Measurements from ENCODE around the gene ANKDD1A. TPM values are rescaled to one million over a fixed set of nuclear protein-coding genes. Genes with fewer than 3 reads are reported as not detected.

ANKDD1A gene
- total RNA-seq, 1 experiment from 2014 or later, result 6.1 TPM

DNA sequence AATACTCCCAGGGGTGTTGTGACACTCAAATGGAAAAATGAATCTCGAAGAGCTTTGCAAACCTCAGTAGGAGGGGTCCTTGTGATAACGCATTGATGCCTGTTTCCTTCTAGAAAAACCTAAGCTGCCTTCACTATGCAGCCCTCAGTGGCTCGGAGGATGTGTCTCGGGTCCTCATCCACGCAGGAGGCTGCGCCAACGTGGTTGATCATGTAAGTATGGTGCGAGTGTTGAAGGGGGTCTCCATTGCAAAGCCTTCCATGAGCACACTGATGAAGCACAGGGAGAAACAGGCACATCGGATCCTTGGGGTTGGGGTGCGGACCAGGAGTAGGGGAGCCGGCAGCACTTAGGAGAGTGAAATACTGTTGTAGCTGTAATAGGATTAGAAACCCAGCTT lies 22.3 kb downstream of the ANKDD1A start (continued):
- TF ChIP-seq, protein P1, sequence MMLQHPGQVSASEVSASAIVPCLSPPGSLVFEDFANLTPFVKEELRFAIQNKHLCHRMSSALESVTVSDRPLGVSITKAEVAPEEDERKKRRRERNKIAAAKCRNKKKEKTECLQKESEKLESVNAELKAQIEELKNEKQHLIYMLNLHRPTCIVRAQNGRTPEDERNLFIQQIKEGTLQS (CRISPR knock-in tag; conservative IDR thresholded peaks at IDR 0.05), result no peak
- TF ChIP-seq EMX1 (CRISPR knock-in tag; IDR thresholded peaks at IDR 0.05) (no peak), JAZF1 (CRISPR knock-in tag; IDR thresholded peaks at IDR 0.05) (no peak)
- TF ChIP-seq, protein P2, sequence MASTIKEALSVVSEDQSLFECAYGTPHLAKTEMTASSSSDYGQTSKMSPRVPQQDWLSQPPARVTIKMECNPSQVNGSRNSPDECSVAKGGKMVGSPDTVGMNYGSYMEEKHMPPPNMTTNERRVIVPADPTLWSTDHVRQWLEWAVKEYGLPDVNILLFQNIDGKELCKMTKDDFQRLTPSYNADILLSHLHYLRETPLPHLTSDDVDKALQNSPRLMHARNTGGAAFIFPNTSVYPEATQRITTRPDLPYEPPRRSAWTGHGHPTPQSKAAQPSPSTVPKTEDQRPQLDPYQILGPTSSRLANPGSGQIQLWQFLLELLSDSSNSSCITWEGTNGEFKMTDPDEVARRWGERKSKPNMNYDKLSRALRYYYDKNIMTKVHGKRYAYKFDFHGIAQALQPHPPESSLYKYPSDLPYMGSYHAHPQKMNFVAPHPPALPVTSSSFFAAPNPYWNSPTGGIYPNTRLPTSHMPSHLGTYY (CRISPR knock-in tag; IDR thresholded peaks at IDR 0.05), result no peak
- TF ChIP-seq, protein P3, sequence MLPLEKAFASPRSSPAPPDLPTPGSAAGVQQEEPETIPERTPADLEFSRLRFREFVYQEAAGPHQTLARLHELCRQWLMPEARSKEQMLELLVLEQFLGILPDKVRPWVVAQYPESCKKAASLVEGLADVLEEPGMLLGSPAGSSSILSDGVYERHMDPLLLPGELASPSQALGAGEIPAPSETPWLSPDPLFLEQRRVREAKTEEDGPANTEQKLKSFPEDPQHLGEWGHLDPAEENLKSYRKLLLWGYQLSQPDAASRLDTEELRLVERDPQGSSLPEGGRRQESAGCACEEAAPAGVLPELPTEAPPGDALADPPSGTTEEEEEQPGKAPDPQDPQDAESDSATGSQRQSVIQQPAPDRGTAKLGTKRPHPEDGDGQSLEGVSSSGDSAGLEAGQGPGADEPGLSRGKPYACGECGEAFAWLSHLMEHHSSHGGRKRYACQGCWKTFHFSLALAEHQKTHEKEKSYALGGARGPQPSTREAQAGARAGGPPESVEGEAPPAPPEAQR (CRISPR knock-in tag; IDR thresholded peaks at IDR 0.05), result no peak

DNA sequence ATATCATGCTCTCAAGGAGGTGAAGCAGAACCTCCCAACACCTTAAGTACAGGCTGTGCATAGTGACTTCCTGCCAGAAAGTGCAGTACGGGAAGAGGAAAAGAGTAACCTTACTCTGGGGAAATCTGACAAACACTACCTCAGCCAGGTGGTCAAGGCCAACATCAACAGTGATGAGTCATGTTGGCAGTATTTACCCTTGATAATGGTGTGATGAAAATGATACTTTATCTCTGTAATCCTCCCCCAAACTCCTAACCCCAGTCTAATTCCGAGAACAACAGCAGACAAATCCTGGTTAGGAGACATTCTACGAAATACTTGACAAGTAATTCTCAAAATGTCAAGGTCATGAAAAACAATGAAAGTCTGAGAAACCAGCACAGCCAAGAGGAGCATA lies 26.5 kb downstream of the ANKDD1A start:
- ATAC-seq (no peak), DNase-seq (ENCODE audit: low spot score) (no peak)
- ChIA-PET POLR2A (no interaction called here), CTCF (no interaction called here)
- Mint-ChIP-seq H3K27ac (no peak overlapping the region; the same call in 1 of the 2 replicates), H3K9me3 (peaks cover 3% of the 10 kb centered on the region; the same call in 1 of the 2 replicates), H3K4me3 (no peak overlapping the region), H3K27me3 (ENCODE audit: low read depth) (no peaks in the 10 kb centered on the region), H3K4me1 (no peaks in the 10 kb centered on the region), H3K36me3 (peaks cover 8% of the 10 kb centered on the region)
- TF ChIP-seq ZNF138 (CRISPR knock-in tag; conservative IDR thresholded peaks at IDR 0.05), result no peak

DNA sequence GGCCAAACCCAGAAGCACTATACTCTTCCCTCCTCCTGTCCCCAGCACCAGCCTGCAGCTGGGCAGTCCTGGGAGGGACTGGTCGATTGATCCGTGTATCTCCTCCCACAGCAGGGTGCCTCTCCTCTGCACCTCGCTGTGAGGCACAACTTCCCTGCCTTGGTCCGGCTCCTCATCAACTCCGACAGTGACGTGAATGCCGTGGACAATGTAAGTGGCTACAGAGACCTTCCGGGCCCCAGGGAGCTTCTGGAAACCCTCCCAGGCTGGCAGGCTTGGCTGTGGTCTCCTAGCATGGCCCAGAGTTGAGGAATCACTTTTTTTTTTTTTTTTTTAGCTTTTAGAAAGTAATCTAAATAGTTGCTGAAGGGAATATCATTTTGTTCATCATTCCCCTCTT lies 30.7 kb downstream of the ANKDD1A start:
- no peak overlapping the region for H3K27ac Mint-ChIP-seq
- no peak overlapping the region for H3K4me3 Mint-ChIP-seq
- ATAC-seq (no peak), DNase-seq (ENCODE audit: low spot score) (no peak)
- ChIA-PET POLR2A (interaction anchor here (0.7 kb wide), 1 partner anchor 102 kb away, joined by 3 read pairs; no protein-coding TSS in a partner anchor), CTCF (interaction anchor here (0.6 kb wide), 1 partner anchor 77 kb away, joined by 3 read pairs; no protein-coding TSS in a partner anchor)
- no peaks in the 10 kb centered on the region for H3K4me1 Mint-ChIP-seq
- TF ChIP-seq ELF4 (CRISPR knock-in tag; IDR thresholded peaks at IDR 0.05; ENCODE audit: low read depth) (no peak), EMX1 (CRISPR knock-in tag; IDR thresholded peaks at IDR 0.05) (no peak), KAT7 (CRISPR knock-in tag; IDR thresholded peaks at IDR 0.05; ENCODE audit: borderline replicate concordance) (no peak), SMAD3 (CRISPR knock-in tag; IDR thresholded peaks at IDR 0.05; ENCODE audit: borderline replicate concordance) (no peak), NFATC4 (CRISPR knock-in tag; IDR thresholded peaks at IDR 0.05) (no peak), GRHL2 (CRISPR knock-in tag; IDR thresholded peaks at IDR 0.05; ENCODE audit: insufficient replicate concordance, severe bottlenecking) (no peak), SP1 (CRISPR knock-in tag; conservative IDR thresholded peaks at IDR 0.05) (no peak), ZNF416 (CRISPR knock-in tag; IDR thresholded peaks at IDR 0.05) (no peak), FOXJ3 (CRISPR knock-in tag; IDR thresholded peaks at IDR 0.05; ENCODE audit: borderline replicate concordance) (no peak), RORB (CRISPR knock-in tag; IDR thresholded peaks at IDR 0.05) (no peak), ESRRA (CRISPR knock-in tag; IDR thresholded peaks at IDR 0.05; ENCODE audit: borderline replicate concordance) (no peak), ZNF232 (CRISPR knock-in tag; IDR thresholded peaks at IDR 0.05) (no peak), SMAD4 (CRISPR knock-in tag; IDR thresholded peaks at IDR 0.05) (no peak), RELA (CRISPR knock-in tag; IDR thresholded peaks at IDR 0.05; ENCODE audit: borderline replicate concordance) (no peak)
- TF ChIP-seq, protein P4, sequence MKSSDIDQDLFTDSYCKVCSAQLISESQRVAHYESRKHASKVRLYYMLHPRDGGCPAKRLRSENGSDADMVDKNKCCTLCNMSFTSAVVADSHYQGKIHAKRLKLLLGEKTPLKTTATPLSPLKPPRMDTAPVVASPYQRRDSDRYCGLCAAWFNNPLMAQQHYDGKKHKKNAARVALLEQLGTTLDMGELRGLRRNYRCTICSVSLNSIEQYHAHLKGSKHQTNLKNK (CRISPR knock-in tag; IDR thresholded peaks at IDR 0.05), result no peak
- TF ChIP-seq, protein P5, sequence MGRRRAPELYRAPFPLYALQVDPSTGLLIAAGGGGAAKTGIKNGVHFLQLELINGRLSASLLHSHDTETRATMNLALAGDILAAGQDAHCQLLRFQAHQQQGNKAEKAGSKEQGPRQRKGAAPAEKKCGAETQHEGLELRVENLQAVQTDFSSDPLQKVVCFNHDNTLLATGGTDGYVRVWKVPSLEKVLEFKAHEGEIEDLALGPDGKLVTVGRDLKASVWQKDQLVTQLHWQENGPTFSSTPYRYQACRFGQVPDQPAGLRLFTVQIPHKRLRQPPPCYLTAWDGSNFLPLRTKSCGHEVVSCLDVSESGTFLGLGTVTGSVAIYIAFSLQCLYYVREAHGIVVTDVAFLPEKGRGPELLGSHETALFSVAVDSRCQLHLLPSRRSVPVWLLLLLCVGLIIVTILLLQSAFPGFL (CRISPR knock-in tag; IDR thresholded peaks at IDR 0.05; ENCODE audit: borderline replicate concordance), result no peak
- TF ChIP-seq, protein P1 (CRISPR knock-in tag; conservative IDR thresholded peaks at IDR 0.05), result no peak
- TF ChIP-seq, protein P3 (CRISPR knock-in tag; IDR thresholded peaks at IDR 0.05), result no peak
- TF ChIP-seq, protein P6, sequence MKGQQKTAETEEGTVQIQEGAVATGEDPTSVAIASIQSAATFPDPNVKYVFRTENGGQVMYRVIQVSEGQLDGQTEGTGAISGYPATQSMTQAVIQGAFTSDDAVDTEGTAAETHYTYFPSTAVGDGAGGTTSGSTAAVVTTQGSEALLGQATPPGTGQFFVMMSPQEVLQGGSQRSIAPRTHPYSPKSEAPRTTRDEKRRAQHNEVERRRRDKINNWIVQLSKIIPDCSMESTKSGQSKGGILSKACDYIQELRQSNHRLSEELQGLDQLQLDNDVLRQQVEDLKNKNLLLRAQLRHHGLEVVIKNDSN (CRISPR knock-in tag; IDR thresholded peaks at IDR 0.05), result no peak
- peaks cover 3% of the 10 kb centered on the region; the same call in 1 of the 2 replicates for H3K9me3 Mint-ChIP-seq
- H3K36me3 Mint-ChIP-seq, result no peaks in the 10 kb centered on the region; the same call in none of the 2 replicates
- no peaks in the 10 kb centered on the region for H3K27me3 Mint-ChIP-seq (ENCODE audit: low read depth)

Measured in WTC11 (cell line).